K562 (cell line): ENCODE results near the gene ACTL7B. TPM values are rescaled to one million over a fixed set of nuclear protein-coding genes. Genes with fewer than 3 reads are reported as not detected.

Experiments used
- ATAC-seq: fragments of 200-7000 bp; cut with Tn5 transposase; 3 replicates; pipeline ENCODE4 v1.9.1; 2020; ENCODE audit warnings: moderate library complexity
- BruUV-seq: library from RNA; stranded (reverse); fragments of 400-500 nt; replicated peaks from 2 replicates; lab custom pipeline; 2021; lab: Mats Ljungman, UMichigan
- CTCF ChIA-PET: fragments of 300-600 bp; formaldehyde crosslinking; extraction: SDS; loops from one replicate; lab custom pipeline; 2021; ENCODE audit warnings: low intra/inter-chr PET ratio; lab: Yijun Ruan, JAX
- POLR2A ChIA-PET: fragments of 300-600, 350-650 bp; sonication (Branson Sonifier 250); formaldehyde crosslinking; extraction: SDS; loops from one replicate; lab custom pipeline; 2021; ENCODE audit warnings: antibody characterized with exemption, inconsistent platforms; lab: Yijun Ruan, JAX
- DNase-seq, 4 experiments: peaks; one replicate each; pipeline versions ENCODE4 v3.0.0 to v3.0.0-alpha.2; 2011 to 2018; ENCODE audit warnings: low spot score in 3 of 4, mixed read lengths in 3 of 4; ENCODE audit errors: extremely low read depth in 1 of 4
- FAIRE-seq: peaks from 2 replicates; lab custom pipeline; 2011; peaks lifted over from hg19 to GRCh38; lab: Jason Lieb, UNC
- H2AFZ ChIP-seq: 2 replicates; pipeline ENCODE4 v1.6.0; 2011; ENCODE audit warnings: low read depth, low read length, control low read depth, inconsistent platforms
- H3K27ac ChIP-seq: fragments of 200-600 bp; 3 replicates; pipeline ENCODE4 v1.8.0; 2011; ENCODE audit warnings: low read depth, mild to moderate bottlenecking, control low read depth, inconsistent platforms, low read length, moderate library complexity, mixed read lengths; ENCODE audit errors: extremely low read depth
- H3K27me3 ChIP-seq, 2 experiments: fragments of 300-600 bp in 1 of 2; 2 replicates in 1 of 2; 3 replicates in 1 of 2; pipeline versions ENCODE4 v1.6.0 to v1.8.0; 2011; ENCODE audit warnings: inconsistent platforms in 2 of 2, low read length in 2 of 2, mild to moderate bottlenecking in 1 of 2, mixed read lengths in 1 of 2, moderate library complexity in 1 of 2; ENCODE audit not compliant: control insufficient read depth in 2 of 2, insufficient read depth in 2 of 2
- H3K36me3 ChIP-seq: fragments of 300-600 bp; 3 replicates; pipeline ENCODE4 v1.8.0; 2011; ENCODE audit warnings: mild to moderate bottlenecking, low read length, inconsistent platforms; ENCODE audit not compliant: control insufficient read depth, insufficient read depth
- H3K4me1 ChIP-seq, 2 experiments: fragments of 200-600 bp in 1 of 2; replicated peaks in 1 of 2; 2 replicates in 1 of 2; 3 replicates in 1 of 2; pipeline versions ENCODE4 v1.5.1 to v1.8.0; 2011; ENCODE audit warnings: inconsistent platforms in 2 of 2, low read length in 2 of 2, mild to moderate bottlenecking in 1 of 2, mixed read lengths in 1 of 2, moderate library complexity in 1 of 2; ENCODE audit not compliant: control insufficient read depth in 2 of 2, insufficient read depth in 2 of 2
- H3K4me2 ChIP-seq: 2 replicates; pipeline ENCODE4 v1.6.1; 2011; ENCODE audit warnings: low read length, control low read depth, inconsistent platforms, mixed read lengths; ENCODE audit not compliant: insufficient read depth
- H3K4me3 ChIP-seq: fragments of 200-600 bp; sonication (generic), shearing (Covaris generic); 2 replicates; pipeline ENCODE4 v1.5.1; 2016; ENCODE audit warnings: control low read depth, inconsistent platforms
- H3K79me2 ChIP-seq: fragments of 200-600 bp; 3 replicates; pipeline ENCODE4 v1.8.0; 2011; ENCODE audit warnings: low read length, inconsistent platforms; ENCODE audit not compliant: control insufficient read depth, insufficient read depth
- H3K9ac ChIP-seq, 2 experiments: 2 replicates each; pipeline versions ENCODE4 v1.6.0 to v1.6.1; 2011; ENCODE audit warnings: low read depth in 2 of 2, low read length in 2 of 2, control low read depth in 1 of 2, inconsistent platforms in 1 of 2, mild to moderate bottlenecking in 1 of 2, mixed read lengths in 1 of 2; ENCODE audit not compliant: insufficient read depth in 1 of 2
- H3K9me1 ChIP-seq: one replicate; pipeline ENCODE4 v1.6.0; 2011; ENCODE audit warnings: inconsistent platforms, mild to moderate bottlenecking, low read length, moderate library complexity; ENCODE audit not compliant: control insufficient read depth, insufficient read depth
- H3K9me3 ChIP-seq: replicated peaks from 2 replicates; pipeline ENCODE4 v1.5.1; 2011; ENCODE audit warnings: low read depth, low read length, inconsistent platforms; ENCODE audit not compliant: control insufficient read depth, insufficient read depth
- H4K20me1 ChIP-seq: replicated peaks from 2 replicates; pipeline ENCODE4 v1.6.1; 2011; ENCODE audit warnings: low read length, inconsistent platforms, mixed read lengths; ENCODE audit not compliant: control insufficient read depth, insufficient read depth
- NR1H2 ChIP-seq: sonication (generic); formaldehyde crosslinking; IDR thresholded peaks from 2 replicates; pipeline ENCODE4 v1.4.0; 2020; ENCODE audit warnings: mild to moderate bottlenecking, missing genetic modification reagents
- STAT5A ChIP-seq: IDR thresholded peaks from 2 replicates; pipeline ENCODE4 v1.6.1; 2012; ENCODE audit warnings: low read length, inconsistent platforms, borderline replicate concordance
- ZNF444 ChIP-seq: fragments of 250-450 bp; sonication (Bioruptor Pico); IDR thresholded peaks from 2 replicates; pipeline ENCODE4 v1.4.0; 2020; ENCODE audit warnings: mild to moderate bottlenecking, moderate library complexity
- WGBS: fragments of 100-300 bp; shearing (Covaris generic); methylation state at CpG from one replicate; pipeline ENCODE4 v1.1.6; 2016; ENCODE audit warnings: low coverage, mixed read lengths; ENCODE audit not compliant: insufficient coverage; ENCODE audit errors: missing lambda C conversion rate; 5-methylcytosine and 5-hydroxymethylcytosine counted together
- in situ Hi-C: fragments of 300-500 bp; cut with MboI; formaldehyde crosslinking; loops from 4 replicates; pipeline ENCODE4 v1.15.0; 2018; ENCODE audit warnings: inconsistent platforms, mixed read lengths
- intact Hi-C: fragments of 100-400 bp; cut with micrococcal nuclease; formaldehyde crosslinking; loops from 2 replicates; pipeline ENCODE4 v1.14.2; 2022
- polyA plus RNA-seq, 8 experiments: library from polyadenylated mRNA; depleted of rRNA in 4 of 8; stranded (reverse) in 5 of 8; unstranded in 3 of 8; fragments of >200 nt; fragmentation: Nextera tagmentation in 2 of 8; fragmentation: Illumina TruSeq in 1 of 8; extraction: Ambion mirVana in 2 of 8; extraction: Trizol in 1 of 8; gene quantifications; 2 replicates each; pipeline versions ENCODE4 v1.2.1 to v1.2.3, GENCODE V29; 2011 to 2014; ENCODE audit warnings: inconsistent platforms in 1 of 8, missing spikeins in 1 of 8
- total RNA-seq, 7 experiments: library from RNA; depleted of rRNA in 6 of 7; stranded (reverse); fragments of >200 nt in 6 of 7; fragmentation: Illumina TruSeq in 2 of 7; extraction: Trizol in 2 of 7; gene quantifications; 2 replicates each; pipeline versions ENCODE4 v1.2.1 to v1.2.3, GENCODE V29; 2011 to 2021; ENCODE audit warnings: low replicate concordance in 1 of 7
- TF ChIP-seq, protein P1 (sequence below): fragments of 450-650 bp; formaldehyde crosslinking; IDR thresholded peaks from 2 replicates; pipeline ENCODE4 v1.4.0; 2020; ENCODE audit warnings: mild to moderate bottlenecking, moderate library complexity
- TF ChIP-seq, protein P2 (sequence below): fragments of 250-450 bp; sonication (Bioruptor Pico); IDR thresholded peaks from 2 replicates; pipeline ENCODE4 v1.4.0; 2020
- TF ChIP-seq, protein P3 (sequence below), 3 experiments: IDR thresholded peaks in 2 of 3; conservative IDR thresholded peaks in 1 of 3; 2 replicates each; pipeline ENCODE4 v1.5.1; 2011 to 2012; ENCODE audit warnings: low read length in 3 of 3, mild to moderate bottlenecking in 3 of 3, control low read depth in 2 of 3, improper control_type of control experiment in 1 of 3, inconsistent platforms in 1 of 3, low read depth in 1 of 3, mixed read lengths in 1 of 3, moderate library complexity in 1 of 3; ENCODE audit not compliant: insufficient read depth in 2 of 3
- TF ChIP-seq, protein P4 (sequence below), 2 experiments: fragments of 450-650 bp in 1 of 2; IDR thresholded peaks; 2 replicates each; pipeline ENCODE4 v1.6.1; 2011 to 2017; ENCODE audit warnings: low read depth in 2 of 2, antibody characterized with exemption in 1 of 2, borderline replicate concordance in 1 of 2, low read length in 1 of 2, mild to moderate bottlenecking in 1 of 2, mixed read lengths in 1 of 2; ENCODE audit not compliant: control insufficient read depth in 1 of 2

Gene ACTL7B
- total and polyA plus RNA-seq, 9 of the 15 experiments (the other 6 are each of a cell fraction or from before 2014, with no cell fraction given), result not detected

DNA sequence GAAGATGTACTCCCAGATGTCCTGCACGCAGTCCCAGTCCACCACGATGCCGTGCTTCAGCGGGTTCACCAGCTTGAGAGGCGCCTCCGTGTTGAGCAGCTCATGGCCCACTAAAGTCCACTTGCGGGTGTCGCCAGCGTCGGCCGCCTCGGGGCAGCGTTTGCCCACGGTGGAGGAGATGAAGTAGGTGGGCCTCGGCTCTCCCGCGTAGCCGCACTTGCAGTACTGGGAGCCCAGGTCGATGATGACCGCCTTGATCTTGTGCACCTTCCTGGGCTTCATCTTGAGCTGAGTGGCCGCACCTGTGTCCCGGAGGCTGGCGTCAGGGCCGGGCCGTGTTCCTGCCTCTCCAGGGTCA, 278 bp downstream of the ACTL7B start:
- Histone ChIP-seq H2AFZ (no peak overlapping the region), H3K9me1 (no peaks in the 10 kb centered on the region), H3K27ac (no peak overlapping the region), H3K27me3 (peaks cover 40 to 45% of the 10 kb centered on the region in 2 experiments), H3K9me3 (no peaks in the 10 kb centered on the region), H3K4me3 (no peak overlapping the region), H3K36me3 (no peaks in the 10 kb centered on the region), H3K79me2 (no peaks in the 10 kb centered on the region), H3K9ac (no peak overlapping the region), H4K20me1 (no peaks in the 10 kb centered on the region; the same call in 1 of the 2 replicates), H3K4me1 (peaks cover 0 to 15% of the 10 kb centered on the region in 2 experiments; a peak in 1 of 5 replicates), H3K4me2 (no peak overlapping the region)
- in situ Hi-C loops (no loop called here), intact Hi-C loops (loop anchor here (10.0 kb wide), 1 partner anchor 369 kb away; no protein-coding TSS in a partner anchor)
- no peak for FAIRE-seq
- ChIA-PET POLR2A (interaction anchor here (1.1 to 1.5 kb wide), 3 partner anchors 11 to 32 kb away, joined by 3 to 6 read pairs (median 4); no protein-coding TSS in a partner anchor), CTCF (interaction anchor here (0.7 kb wide), 1 partner anchor 224 kb away, joined by 4 read pairs; no protein-coding TSS in a partner anchor)
- no peak for TF ChIP-seq STAT5A
- TF ChIP-seq, protein P1, sequence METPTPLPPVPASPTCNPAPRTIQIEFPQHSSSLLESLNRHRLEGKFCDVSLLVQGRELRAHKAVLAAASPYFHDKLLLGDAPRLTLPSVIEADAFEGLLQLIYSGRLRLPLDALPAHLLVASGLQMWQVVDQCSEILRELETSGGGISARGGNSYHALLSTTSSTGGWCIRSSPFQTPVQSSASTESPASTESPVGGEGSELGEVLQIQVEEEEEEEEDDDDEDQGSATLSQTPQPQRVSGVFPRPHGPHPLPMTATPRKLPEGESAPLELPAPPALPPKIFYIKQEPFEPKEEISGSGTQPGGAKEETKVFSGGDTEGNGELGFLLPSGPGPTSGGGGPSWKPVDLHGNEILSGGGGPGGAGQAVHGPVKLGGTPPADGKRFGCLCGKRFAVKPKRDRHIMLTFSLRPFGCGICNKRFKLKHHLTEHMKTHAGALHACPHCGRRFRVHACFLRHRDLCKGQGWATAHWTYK (CRISPR knock-in tag), result no peak
- TF ChIP-seq, protein P2, sequence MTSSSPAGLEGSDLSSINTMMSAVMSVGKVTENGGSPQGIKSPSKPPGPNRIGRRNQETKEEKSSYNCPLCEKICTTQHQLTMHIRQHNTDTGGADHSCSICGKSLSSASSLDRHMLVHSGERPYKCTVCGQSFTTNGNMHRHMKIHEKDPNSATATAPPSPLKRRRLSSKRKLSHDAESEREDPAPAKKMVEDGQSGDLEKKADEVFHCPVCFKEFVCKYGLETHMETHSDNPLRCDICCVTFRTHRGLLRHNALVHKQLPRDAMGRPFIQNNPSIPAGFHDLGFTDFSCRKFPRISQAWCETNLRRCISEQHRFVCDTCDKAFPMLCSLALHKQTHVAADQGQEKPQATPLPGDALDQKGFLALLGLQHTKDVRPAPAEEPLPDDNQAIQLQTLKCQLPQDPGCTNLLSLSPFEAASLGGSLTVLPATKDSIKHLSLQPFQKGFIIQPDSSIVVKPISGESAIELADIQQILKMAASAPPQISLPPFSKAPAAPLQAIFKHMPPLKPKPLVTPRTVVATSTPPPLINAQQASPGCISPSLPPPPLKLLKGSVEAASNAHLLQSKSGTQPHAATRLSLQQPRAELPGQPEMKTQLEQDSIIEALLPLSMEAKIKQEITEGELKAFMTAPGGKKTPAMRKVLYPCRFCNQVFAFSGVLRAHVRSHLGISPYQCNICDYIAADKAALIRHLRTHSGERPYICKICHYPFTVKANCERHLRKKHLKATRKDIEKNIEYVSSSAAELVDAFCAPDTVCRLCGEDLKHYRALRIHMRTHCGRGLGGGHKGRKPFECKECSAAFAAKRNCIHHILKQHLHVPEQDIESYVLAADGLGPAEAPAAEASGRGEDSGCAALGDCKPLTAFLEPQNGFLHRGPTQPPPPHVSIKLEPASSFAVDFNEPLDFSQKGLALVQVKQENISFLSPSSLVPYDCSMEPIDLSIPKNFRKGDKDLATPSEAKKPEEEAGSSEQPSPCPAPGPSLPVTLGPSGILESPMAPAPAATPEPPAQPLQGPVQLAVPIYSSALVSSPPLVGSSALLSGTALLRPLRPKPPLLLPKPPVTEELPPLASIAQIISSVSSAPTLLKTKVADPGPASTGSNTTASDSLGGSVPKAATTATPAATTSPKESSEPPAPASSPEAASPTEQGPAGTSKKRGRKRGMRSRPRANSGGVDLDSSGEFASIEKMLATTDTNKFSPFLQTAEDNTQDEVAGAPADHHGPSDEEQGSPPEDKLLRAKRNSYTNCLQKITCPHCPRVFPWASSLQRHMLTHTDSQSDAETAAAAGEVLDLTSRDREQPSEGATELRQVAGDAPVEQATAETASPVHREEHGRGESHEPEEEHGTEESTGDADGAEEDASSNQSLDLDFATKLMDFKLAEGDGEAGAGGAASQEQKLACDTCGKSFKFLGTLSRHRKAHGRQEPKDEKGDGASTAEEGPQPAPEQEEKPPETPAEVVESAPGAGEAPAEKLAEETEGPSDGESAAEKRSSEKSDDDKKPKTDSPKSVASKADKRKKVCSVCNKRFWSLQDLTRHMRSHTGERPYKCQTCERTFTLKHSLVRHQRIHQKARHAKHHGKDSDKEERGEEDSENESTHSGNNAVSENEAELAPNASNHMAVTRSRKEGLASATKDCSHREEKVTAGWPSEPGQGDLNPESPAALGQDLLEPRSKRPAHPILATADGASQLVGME (CRISPR knock-in tag), result no peak
- TF ChIP-seq, protein P3, sequence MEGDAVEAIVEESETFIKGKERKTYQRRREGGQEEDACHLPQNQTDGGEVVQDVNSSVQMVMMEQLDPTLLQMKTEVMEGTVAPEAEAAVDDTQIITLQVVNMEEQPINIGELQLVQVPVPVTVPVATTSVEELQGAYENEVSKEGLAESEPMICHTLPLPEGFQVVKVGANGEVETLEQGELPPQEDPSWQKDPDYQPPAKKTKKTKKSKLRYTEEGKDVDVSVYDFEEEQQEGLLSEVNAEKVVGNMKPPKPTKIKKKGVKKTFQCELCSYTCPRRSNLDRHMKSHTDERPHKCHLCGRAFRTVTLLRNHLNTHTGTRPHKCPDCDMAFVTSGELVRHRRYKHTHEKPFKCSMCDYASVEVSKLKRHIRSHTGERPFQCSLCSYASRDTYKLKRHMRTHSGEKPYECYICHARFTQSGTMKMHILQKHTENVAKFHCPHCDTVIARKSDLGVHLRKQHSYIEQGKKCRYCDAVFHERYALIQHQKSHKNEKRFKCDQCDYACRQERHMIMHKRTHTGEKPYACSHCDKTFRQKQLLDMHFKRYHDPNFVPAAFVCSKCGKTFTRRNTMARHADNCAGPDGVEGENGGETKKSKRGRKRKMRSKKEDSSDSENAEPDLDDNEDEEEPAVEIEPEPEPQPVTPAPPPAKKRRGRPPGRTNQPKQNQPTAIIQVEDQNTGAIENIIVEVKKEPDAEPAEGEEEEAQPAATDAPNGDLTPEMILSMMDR (IDR thresholded peaks at IDR 0.05 in 2 of 3, conservative IDR thresholded peaks at IDR 0.05 in 1 of 3; ENCODE audit: insufficient read depth in 2 of 3, low read depth in 1 of 3, low read length in 3 of 3), result no peak
- TF ChIP-seq ZNF444 (CRISPR knock-in tag), result no peak
- no peak for TF ChIP-seq NR1H2 (CRISPR knock-in tag)
- TF ChIP-seq, protein P4, sequence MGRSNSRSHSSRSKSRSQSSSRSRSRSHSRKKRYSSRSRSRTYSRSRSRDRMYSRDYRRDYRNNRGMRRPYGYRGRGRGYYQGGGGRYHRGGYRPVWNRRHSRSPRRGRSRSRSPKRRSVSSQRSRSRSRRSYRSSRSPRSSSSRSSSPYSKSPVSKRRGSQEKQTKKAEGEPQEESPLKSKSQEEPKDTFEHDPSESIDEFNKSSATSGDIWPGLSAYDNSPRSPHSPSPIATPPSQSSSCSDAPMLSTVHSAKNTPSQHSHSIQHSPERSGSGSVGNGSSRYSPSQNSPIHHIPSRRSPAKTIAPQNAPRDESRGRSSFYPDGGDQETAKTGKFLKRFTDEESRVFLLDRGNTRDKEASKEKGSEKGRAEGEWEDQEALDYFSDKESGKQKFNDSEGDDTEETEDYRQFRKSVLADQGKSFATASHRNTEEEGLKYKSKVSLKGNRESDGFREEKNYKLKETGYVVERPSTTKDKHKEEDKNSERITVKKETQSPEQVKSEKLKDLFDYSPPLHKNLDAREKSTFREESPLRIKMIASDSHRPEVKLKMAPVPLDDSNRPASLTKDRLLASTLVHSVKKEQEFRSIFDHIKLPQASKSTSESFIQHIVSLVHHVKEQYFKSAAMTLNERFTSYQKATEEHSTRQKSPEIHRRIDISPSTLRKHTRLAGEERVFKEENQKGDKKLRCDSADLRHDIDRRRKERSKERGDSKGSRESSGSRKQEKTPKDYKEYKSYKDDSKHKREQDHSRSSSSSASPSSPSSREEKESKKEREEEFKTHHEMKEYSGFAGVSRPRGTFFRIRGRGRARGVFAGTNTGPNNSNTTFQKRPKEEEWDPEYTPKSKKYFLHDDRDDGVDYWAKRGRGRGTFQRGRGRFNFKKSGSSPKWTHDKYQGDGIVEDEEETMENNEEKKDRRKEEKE (IDR thresholded peaks at IDR 0.05; ENCODE audit: borderline replicate concordance in 1 of 2, control insufficient read depth in 1 of 2, low read depth in 2 of 2, low read length in 1 of 2), result no peak
- WGBS, result 16% methylated on average over 14 of the region's 25 CpGs
- ATAC-seq, result no peak
- DNase-seq, result no peak
- BruUV-seq, result no TSS peak
